GDM1 (cell line): ENCODE data around the gene SMARCC1.

Experiments
- DNase-seq: peaks from one replicate; lab custom pipeline; 2025; lab: John Stamatoyannopoulos, UW

SMARCC1 gene

DNA sequence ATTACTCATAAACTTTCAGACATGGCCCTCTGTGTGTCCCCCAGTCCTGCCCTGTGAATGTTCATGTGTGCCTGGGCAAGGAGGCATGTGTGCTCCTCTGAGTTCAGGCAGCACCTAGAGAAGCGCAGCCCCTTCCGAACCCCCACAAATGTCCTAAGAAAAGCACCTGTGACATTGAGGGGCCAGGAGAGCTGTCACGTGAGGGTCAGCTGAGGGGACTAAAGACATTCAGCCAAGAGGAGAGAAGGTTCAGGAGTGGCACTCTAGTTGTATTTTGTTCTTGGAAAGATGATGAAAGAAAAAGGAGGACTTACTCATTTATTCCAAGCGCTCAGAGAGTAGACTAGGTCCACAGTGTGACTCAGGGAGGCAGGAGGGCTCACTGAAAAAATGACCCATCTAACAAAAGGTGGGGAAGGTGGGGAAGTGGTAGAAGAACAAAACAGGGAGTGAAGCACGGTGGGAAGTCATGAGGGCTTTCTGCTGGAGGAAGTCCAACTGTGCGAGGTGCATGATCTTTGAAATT lies 240.0 kb downstream of the SMARCC1 start:
- DNase-seq, result no peak

GRCh38 chr3:47540281-47540680 lies 241.4 kb downstream of the SMARCC1 start:
- DNase-seq, result no peak

- no peak for DNase-seq
Observed at GRCh38 chr3:47536967-47537366, 244.7 kb downstream of the SMARCC1 start.

- DNase-seq, result no peak
Observed at GRCh38 chr3:47536221-47536891, 245.3 kb downstream of the SMARCC1 start.
